SJCRH30 (cell line): ENCODE data around the gene A4GALT. TPM values are rescaled to one million over a fixed set of nuclear protein-coding genes. Genes with fewer than 3 reads are reported as not detected.

Source experiments
- DNase-seq, 2 experiments: peaks; one replicate each; pipeline ENCODE4 v3.0.0-alpha.2; 2015 to 2020
- H3K27ac ChIP-seq: fragments of 250-450 bp; sonication (Bioruptor Pico); 2 replicates; pipeline ENCODE4 v1.5.1; 2020; ENCODE audit warnings: mild to moderate bottlenecking, moderate library complexity
- H3K27me3 ChIP-seq: fragments of 250-450 bp; sonication (Bioruptor Pico); 2 replicates; pipeline ENCODE4 v1.5.1; 2020; ENCODE audit warnings: mild to moderate bottlenecking, moderate library complexity
- H3K36me3 ChIP-seq: fragments of 250-450 bp; sonication (Bioruptor Pico); 2 replicates; pipeline ENCODE4 v1.5.1; 2020; ENCODE audit warnings: mild to moderate bottlenecking, moderate library complexity
- H3K4me1 ChIP-seq: fragments of 250-450 bp; sonication (Bioruptor Pico); 2 replicates; pipeline ENCODE4 v1.5.1; 2020; ENCODE audit warnings: mild to moderate bottlenecking, moderate library complexity
- H3K4me3 ChIP-seq: fragments of 250-450 bp; sonication (Bioruptor Pico); 2 replicates; pipeline ENCODE4 v1.5.1; 2020; ENCODE audit warnings: mild to moderate bottlenecking, moderate library complexity
- H3K9me3 ChIP-seq: fragments of 250-450 bp; sonication (Bioruptor Pico); replicated peaks from 2 replicates; pipeline ENCODE4 v1.5.1; 2020; ENCODE audit warnings: mild to moderate bottlenecking, moderate library complexity
- total RNA-seq: library from RNA; depleted of rRNA; stranded (reverse); fragments of >200 nt; shearing (Covaris generic); gene quantifications from 2 replicates; pipeline ENCODE4 v1.2.3, GENCODE V29; 2014; rRNA removed

A4GALT gene
- total RNA-seq, 1 experiment from 2014 or later, result 7.1 TPM

- Histone ChIP-seq H3K36me3 (no peaks in the 10 kb centered on the region; the same call in 1 of the 2 replicates), H3K4me3 (no peak overlapping the region), H3K27ac (no peak overlapping the region)
Measured at GRCh38 chr22:42646569-42647525, 73.8 kb downstream of the A4GALT start.

GRCh38 chr22:42645938-42646568, 74.6 kb downstream of the A4GALT start:
- Histone ChIP-seq H3K27ac (no peak overlapping the region), H3K4me3 (no peak overlapping the region), H3K36me3 (no peaks in the 10 kb centered on the region; the same call in 1 of the 2 replicates), H3K9me3 (no peaks in the 10 kb centered on the region), H3K27me3 (no peaks in the 10 kb centered on the region), H3K4me1 (peaks cover 34% of the 10 kb centered on the region)
- DNase-seq, result peak; percentile 37 to 48

More at GRCh38 chr22:42646569-42647525, 73.8 kb downstream of the A4GALT start:
- DNase-seq, result no peak
- Histone ChIP-seq H3K4me1 (peaks cover 34% of the 10 kb centered on the region), H3K9me3 (no peaks in the 10 kb centered on the region), H3K27me3 (no peaks in the 10 kb centered on the region)

GRCh38 chr22:42645341-42645937, 75.2 kb downstream of the A4GALT start:
- Histone ChIP-seq H3K36me3 (no peaks in the 10 kb centered on the region; the same call in 1 of the 2 replicates), H3K9me3 (no peaks in the 10 kb centered on the region), H3K27ac (peak overlapping the region; percentile 50), H3K4me3 (no peak overlapping the region), H3K4me1 (peaks cover 34% of the 10 kb centered on the region), H3K27me3 (no peaks in the 10 kb centered on the region)
- DNase-seq, result peak; percentile 53 to 70

GRCh38 chr22:42644422-42645340, 76.0 kb downstream of the A4GALT start:
- H3K36me3 ChIP-seq, result no peaks in the 10 kb centered on the region; the same call in 1 of the 2 replicates
- H3K27ac ChIP-seq, result peak overlapping the region; percentile 50
- no peaks in the 10 kb centered on the region for H3K9me3 ChIP-seq
- H3K4me3 ChIP-seq, result no peak overlapping the region
- DNase-seq, result peak; percentile 85 to 94
- no peaks in the 10 kb centered on the region for H3K27me3 ChIP-seq
- H3K4me1 ChIP-seq, result peaks cover 34% of the 10 kb centered on the region

- Histone ChIP-seq H3K27ac (peak overlapping the region; percentile 50; the same call in 1 of the 2 replicates), H3K4me1 (peaks cover 34% of the 10 kb centered on the region), H3K4me3 (no peak overlapping the region), H3K36me3 (no peaks in the 10 kb centered on the region; the same call in 1 of the 2 replicates), H3K9me3 (no peaks in the 10 kb centered on the region), H3K27me3 (no peaks in the 10 kb centered on the region)
- DNase-seq, result no peak
Measured at GRCh38 chr22:42643634-42644421, 76.8 kb downstream of the A4GALT start.

- peaks cover 34% of the 10 kb centered on the region for H3K4me1 ChIP-seq
Measured at GRCh38 chr22:42642806-42643633, 77.7 kb downstream of the A4GALT start.

More at GRCh38 chr22:42642806-42643633, 77.7 kb downstream of the A4GALT start:
- Histone ChIP-seq H3K36me3 (no peaks in the 10 kb centered on the region; the same call in 1 of the 2 replicates), H3K9me3 (no peaks in the 10 kb centered on the region), H3K27ac (no peak overlapping the region; the same call in 1 of the 2 replicates), H3K4me3 (no peak overlapping the region), H3K27me3 (no peaks in the 10 kb centered on the region)
- DNase-seq, result no peak

Other genes starting within 250 kb of the A4GALT start
- gene RRP7A, start 201.1 kb downstream of the A4GALT start, total RNA-seq, result 31.7 and 34.2 TPM in 2 replicates
- 6.9 and 7.2 TPM in 2 replicates for gene SERHL2, start 166.9 kb downstream of the A4GALT start, total RNA-seq
- gene POLDIP3, start 106.0 kb downstream of the A4GALT start, total RNA-seq, result 74.8 and 75.8 TPM in 2 replicates
- gene ATP5MGL, start 80.3 kb downstream of the A4GALT start, total RNA-seq, result 0.51 and 1.2 TPM in 2 replicates
- 71.1 and 73.9 TPM in 2 replicates for gene CYB5R3, start 71.5 kb downstream of the A4GALT start, total RNA-seq
- 47.2 and 47.5 TPM in 2 replicates for gene ARFGAP3, start 136.4 kb upstream of the A4GALT start, total RNA-seq